LNCaP clone FGC (cell line): ENCODE data around the gene LCLAT1.

Experiments used
- DNase-seq: peaks from one replicate; pipeline ENCODE4 v3.0.0-alpha.2; 2011; ENCODE audit warnings: low read depth
- H3K4me3 ChIP-seq: 2 replicates; pipeline ENCODE4 v1.5.1; 2011; ENCODE audit warnings: mild to moderate bottlenecking, low read depth, low read length, control low read depth
- CTCF ChIP-seq: IDR thresholded peaks from 2 replicates; pipeline ENCODE4 v1.5.1; 2012; ENCODE audit warnings: mild to moderate bottlenecking; ENCODE audit not compliant: control insufficient read depth, insufficient read depth; ENCODE audit errors: extremely low read depth

Gene LCLAT1

GRCh38 chr2:30412684-30413570, 34.1 kb upstream of the LCLAT1 start:
- no peak overlapping the region for H3K4me3 ChIP-seq
- no peak for TF ChIP-seq CTCF
- no peak for DNase-seq

- TF ChIP-seq CTCF: no peak
- H3K4me3 ChIP-seq: no peak overlapping the region
- DNase-seq: no peak
Observed at GRCh38 chr2:30414961-30415360, 32.1 kb upstream of the LCLAT1 start.

- no peak for DNase-seq
- H3K4me3 ChIP-seq: no peak overlapping the region
- TF ChIP-seq CTCF: no peak
Observed at GRCh38 chr2:30417253-30417652, 29.8 kb upstream of the LCLAT1 start.

- no peak for DNase-seq
- no peak for TF ChIP-seq CTCF
- no peak overlapping the region for H3K4me3 ChIP-seq
Observed at GRCh38 chr2:30421026-30421603, 25.9 kb upstream of the LCLAT1 start.

GRCh38 chr2:30421604-30422443, 25.2 kb upstream of the LCLAT1 start:
- H3K4me3 ChIP-seq: no peak overlapping the region
- TF ChIP-seq CTCF: no peak
- no peak for DNase-seq

- DNase-seq: no peak
- TF ChIP-seq CTCF: no peak
- H3K4me3 ChIP-seq: no peak overlapping the region
Observed at GRCh38 chr2:30422444-30423040, 24.5 kb upstream of the LCLAT1 start.
